Measurements from ENCODE around the gene PAX7.

GRCh38 chr1:18719786-18720451 is 89.3 kb downstream of the PAX7 start:
- TF ChIP-seq, protein P1, sequence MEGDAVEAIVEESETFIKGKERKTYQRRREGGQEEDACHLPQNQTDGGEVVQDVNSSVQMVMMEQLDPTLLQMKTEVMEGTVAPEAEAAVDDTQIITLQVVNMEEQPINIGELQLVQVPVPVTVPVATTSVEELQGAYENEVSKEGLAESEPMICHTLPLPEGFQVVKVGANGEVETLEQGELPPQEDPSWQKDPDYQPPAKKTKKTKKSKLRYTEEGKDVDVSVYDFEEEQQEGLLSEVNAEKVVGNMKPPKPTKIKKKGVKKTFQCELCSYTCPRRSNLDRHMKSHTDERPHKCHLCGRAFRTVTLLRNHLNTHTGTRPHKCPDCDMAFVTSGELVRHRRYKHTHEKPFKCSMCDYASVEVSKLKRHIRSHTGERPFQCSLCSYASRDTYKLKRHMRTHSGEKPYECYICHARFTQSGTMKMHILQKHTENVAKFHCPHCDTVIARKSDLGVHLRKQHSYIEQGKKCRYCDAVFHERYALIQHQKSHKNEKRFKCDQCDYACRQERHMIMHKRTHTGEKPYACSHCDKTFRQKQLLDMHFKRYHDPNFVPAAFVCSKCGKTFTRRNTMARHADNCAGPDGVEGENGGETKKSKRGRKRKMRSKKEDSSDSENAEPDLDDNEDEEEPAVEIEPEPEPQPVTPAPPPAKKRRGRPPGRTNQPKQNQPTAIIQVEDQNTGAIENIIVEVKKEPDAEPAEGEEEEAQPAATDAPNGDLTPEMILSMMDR (conservative IDR thresholded peaks at IDR 0.05 in 1 of 2, IDR thresholded peaks at IDR 0.05 in 1 of 2; ENCODE audit: extremely low read depth in 1 of 2, insufficient read depth in 1 of 2, low read depth in 1 of 2, low read length in 2 of 2): no peak
- no peak for TF ChIP-seq EZH2 (IDR thresholded peaks at IDR 0.05; ENCODE audit: borderline replicate concordance, low read length)

Data from mammary epithelial cell (primary cell).